Vagina (tissue), 2 donors: ENCODE measurements around the gene GAREM1.

ENCODE experiments used
- CTCF ChIP-seq, 3 experiments: fragments of 450-650 bp in 2 of 3; fragments of 200-600 bp in 1 of 3; sonication (generic) in 1 of 3; IDR thresholded peaks; one replicate each; pipeline ENCODE4 v1.5.1; 2017 to 2019; ENCODE audit warnings: antibody characterized with exemption in 3 of 3, mild to moderate bottlenecking in 2 of 3, moderate library complexity in 2 of 3
- POLR2A ChIP-seq, 2 donors: fragments of 450-650 bp; IDR thresholded peaks; one replicate each; pipeline ENCODE4 v1.6.1; 2017; ENCODE audit warnings: antibody characterized with exemption in 2 of 2, mild to moderate bottlenecking in 2 of 2, moderate library complexity in 2 of 2
- POLR2AphosphoS5 ChIP-seq, 2 donors: sonication (generic); formaldehyde crosslinking; IDR thresholded peaks; one replicate each; pipeline ENCODE4 v1.9.0; 2017; ENCODE audit warnings: antibody characterized with exemption in 2 of 2, mild to moderate bottlenecking in 2 of 2, low read depth in 1 of 2; ENCODE audit not compliant: insufficient read depth in 1 of 2

GRCh38 chr18:32326450-32327308 lies 144.0 kb downstream of the GAREM1 start:
- TF ChIP-seq CTCF (IDR thresholded peaks at IDR 0.05), result no peak
- TF ChIP-seq POLR2A (IDR thresholded peaks at IDR 0.05), result no peak
- TF ChIP-seq POLR2AphosphoS5 (IDR thresholded peaks at IDR 0.05; ENCODE audit: insufficient read depth in 1 of 2, low read depth in 1 of 2), result no peak
